ENCODE measurements around the gene SLC35G4. TPM values are rescaled to one million over a fixed set of nuclear protein-coding genes. Genes with fewer than 3 reads are reported as not detected.
"Not testable (repeated sequence)": the region's sequence is repeated elsewhere in the genome, so short reads cannot be mapped to it uniquely, and the experiment has no call there.

SLC35G4 gene
- total and polyA plus RNA-seq, 9 donors, result not detected

- no CpG with 5 or more reads among the region's 2 CpGs for WGBS (ENCODE audit: insufficient coverage)
- no peak for DNase-seq
- H3K9me3 ChIP-seq (replicated peaks; ENCODE audit: control insufficient read depth, low read depth, low read length), result no peaks in the 10 kb centered on the region
- no peaks in the 10 kb centered on the region for H3K4me1 ChIP-seq (ENCODE audit: control insufficient read depth, insufficient read depth, low read length)
- H3K4me3 ChIP-seq (ENCODE audit: low read length), result no peak overlapping the region
- H3K27me3 ChIP-seq (ENCODE audit: control insufficient read depth, insufficient read depth, low read length), result no peaks in the 10 kb centered on the region
- no peak overlapping the region for H3K27ac ChIP-seq (ENCODE audit: low read length)
- no peaks in the 10 kb centered on the region for H3K36me3 ChIP-seq (ENCODE audit: control insufficient read depth, insufficient read depth, low read length)
Measured at GRCh38 chr18:11607906-11608305, 1.5 kb upstream of the SLC35G4 start.

DNA sequence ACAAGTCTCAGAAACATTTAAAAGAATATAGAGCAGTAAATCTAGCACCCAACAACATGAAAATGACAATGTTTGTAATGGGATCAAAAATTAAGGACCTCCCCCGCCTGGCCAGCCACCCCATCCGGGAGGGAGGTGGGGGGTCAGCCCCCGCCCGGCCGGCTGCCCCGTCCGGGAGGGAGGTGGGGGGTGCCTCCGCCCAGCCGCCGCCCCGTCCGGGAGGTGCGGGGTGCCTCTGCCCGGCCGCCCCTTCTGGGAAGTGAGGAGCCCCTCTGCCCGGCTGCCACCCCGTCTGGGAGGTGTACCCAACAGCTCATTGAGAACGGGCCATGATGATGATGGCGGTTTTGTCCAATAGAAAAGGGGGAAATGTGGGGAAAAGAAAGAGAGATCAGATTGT is 778 bp upstream of the SLC35G4 start:
- not testable (repeated sequence) for H3K27me3 ChIP-seq (ENCODE audit: control insufficient read depth, insufficient read depth, low read length); H3K4me3 ChIP-seq (ENCODE audit: low read length); H3K9me3 ChIP-seq (replicated peaks; ENCODE audit: control insufficient read depth, low read depth, low read length); DNase-seq; H3K27ac ChIP-seq (ENCODE audit: low read length); H3K36me3 ChIP-seq (ENCODE audit: control insufficient read depth, insufficient read depth, low read length); H3K4me1 ChIP-seq (ENCODE audit: control insufficient read depth, insufficient read depth, low read length)
- WGBS (ENCODE audit: insufficient coverage), result no CpG with 5 or more reads among the region's 19 CpGs

GRCh38 chr18:11613073-11613472 is 3.7 kb downstream of the SLC35G4 start:
- 95% methylated on average over 12 of the region's 18 CpGs for WGBS (ENCODE audit: insufficient coverage)

GRCh38 chr18:11613611-11614010 is 4.2 kb downstream of the SLC35G4 start:
- not testable (repeated sequence) for H3K4me1 ChIP-seq (ENCODE audit: control insufficient read depth, insufficient read depth, low read length)

More at GRCh38 chr18:11613073-11613472, 3.7 kb downstream of the SLC35G4 start:
- not testable (repeated sequence) for H3K4me3 ChIP-seq (ENCODE audit: low read length); H3K9me3 ChIP-seq (replicated peaks; ENCODE audit: control insufficient read depth, low read depth, low read length); H3K36me3 ChIP-seq (ENCODE audit: control insufficient read depth, insufficient read depth, low read length); DNase-seq; H3K27me3 ChIP-seq (ENCODE audit: control insufficient read depth, insufficient read depth, low read length); H3K27ac ChIP-seq (ENCODE audit: low read length); H3K4me1 ChIP-seq (ENCODE audit: control insufficient read depth, insufficient read depth, low read length)

GRCh38 chr18:11614042-11614441 is 4.6 kb downstream of the SLC35G4 start:
- not testable (repeated sequence) for H3K27ac ChIP-seq (ENCODE audit: low read length); H3K36me3 ChIP-seq (ENCODE audit: control insufficient read depth, insufficient read depth, low read length); H3K4me1 ChIP-seq (ENCODE audit: control insufficient read depth, insufficient read depth, low read length); H3K9me3 ChIP-seq (replicated peaks; ENCODE audit: control insufficient read depth, low read depth, low read length); H3K4me3 ChIP-seq (ENCODE audit: low read length); H3K27me3 ChIP-seq (ENCODE audit: control insufficient read depth, insufficient read depth, low read length); DNase-seq
- 94% methylated on average over 20 of the region's 21 CpGs for WGBS (ENCODE audit: insufficient coverage)

More at GRCh38 chr18:11613611-11614010, 4.2 kb downstream of the SLC35G4 start:
- H3K4me3 ChIP-seq (ENCODE audit: low read length); H3K27ac ChIP-seq (ENCODE audit: low read length); H3K27me3 ChIP-seq (ENCODE audit: control insufficient read depth, insufficient read depth, low read length); H3K9me3 ChIP-seq (replicated peaks; ENCODE audit: control insufficient read depth, low read depth, low read length); H3K36me3 ChIP-seq (ENCODE audit: control insufficient read depth, insufficient read depth, low read length); DNase-seq: not testable (repeated sequence)
- 94% methylated on average over 23 of the region's 23 CpGs for WGBS (ENCODE audit: insufficient coverage)

DNA sequence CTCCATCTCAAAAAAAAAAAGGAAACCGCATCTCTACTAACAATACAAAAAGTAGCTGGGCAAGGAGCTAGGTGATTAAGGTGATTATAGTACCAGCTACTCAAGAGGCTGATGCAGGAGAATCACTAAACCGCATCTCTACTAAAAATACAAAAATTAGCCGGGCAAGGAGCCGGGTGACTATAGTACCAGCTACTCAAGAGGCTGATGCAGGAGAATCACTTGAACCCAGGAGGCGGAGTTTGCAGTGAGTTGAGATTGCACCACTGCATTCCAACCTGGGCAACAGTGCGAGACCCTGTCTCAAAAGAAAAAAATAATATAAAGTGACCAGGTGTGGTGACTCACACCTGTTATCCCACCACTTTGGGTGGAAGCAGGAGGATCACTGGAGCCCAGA is 5.6 kb downstream of the SLC35G4 start:
- H3K27me3 ChIP-seq (ENCODE audit: control insufficient read depth, insufficient read depth, low read length); H3K27ac ChIP-seq (ENCODE audit: low read length); H3K9me3 ChIP-seq (replicated peaks; ENCODE audit: control insufficient read depth, low read depth, low read length); DNase-seq; H3K4me1 ChIP-seq (ENCODE audit: control insufficient read depth, insufficient read depth, low read length); H3K36me3 ChIP-seq (ENCODE audit: control insufficient read depth, insufficient read depth, low read length); H3K4me3 ChIP-seq (ENCODE audit: low read length): not testable (repeated sequence)
- no CpG with 5 or more reads among the region's 6 CpGs for WGBS (ENCODE audit: insufficient coverage)

- H3K4me1 ChIP-seq (ENCODE audit: control insufficient read depth, insufficient read depth, low read length); DNase-seq; H3K9me3 ChIP-seq (replicated peaks; ENCODE audit: control insufficient read depth, low read depth, low read length); H3K27ac ChIP-seq (ENCODE audit: low read length); H3K27me3 ChIP-seq (ENCODE audit: control insufficient read depth, insufficient read depth, low read length); H3K4me3 ChIP-seq (ENCODE audit: low read length); H3K36me3 ChIP-seq (ENCODE audit: control insufficient read depth, insufficient read depth, low read length): not testable (repeated sequence)
- 92% methylated on average over 23 of the region's 23 CpGs for WGBS (ENCODE audit: insufficient coverage)
Measured at GRCh38 chr18:11647310-11647709, 37.9 kb downstream of the SLC35G4 start.

DNA sequence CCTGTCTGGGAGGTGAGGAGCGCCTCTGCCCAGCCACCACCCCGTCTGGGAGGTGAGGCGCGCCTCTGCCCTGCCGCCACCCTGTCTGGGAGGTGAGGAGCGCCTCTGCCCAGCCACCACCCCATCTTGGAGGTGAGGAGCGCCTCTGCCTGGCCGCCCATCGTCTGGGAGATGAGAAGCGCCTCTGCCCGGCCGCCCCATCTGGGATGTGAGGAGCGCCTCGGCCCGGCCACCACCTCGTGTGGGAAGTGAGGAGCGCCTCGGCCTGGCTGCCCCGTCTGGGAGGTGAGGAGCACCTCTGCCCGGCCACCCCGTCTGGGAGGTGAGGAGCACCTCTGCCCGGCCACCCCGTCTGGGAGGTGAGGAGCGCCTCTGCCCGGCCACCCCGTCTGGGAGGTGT is 38.4 kb downstream of the SLC35G4 start:
- not testable (repeated sequence) for H3K4me1 ChIP-seq (ENCODE audit: control insufficient read depth, insufficient read depth, low read length)

DNA sequence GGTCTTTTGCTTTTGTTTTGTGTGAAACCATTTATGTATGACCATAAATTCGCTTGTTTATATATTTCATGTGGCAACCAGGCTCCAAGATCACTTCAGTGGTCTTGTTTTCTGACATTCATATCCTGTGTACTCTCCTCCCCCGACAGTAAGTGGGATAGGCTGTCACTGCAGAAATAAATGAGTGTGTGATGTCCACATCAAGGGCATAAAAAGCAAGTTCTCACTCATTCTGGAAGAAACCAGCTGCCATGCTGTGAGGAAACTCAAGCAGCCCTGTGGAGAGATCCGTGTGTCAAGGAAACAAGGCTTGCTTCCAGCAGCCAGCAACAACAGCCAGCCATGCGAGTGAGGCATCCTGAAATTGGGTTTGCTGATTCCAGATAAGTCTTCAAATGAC is 40.4 kb downstream of the SLC35G4 start:
- Histone ChIP-seq H3K4me3 (ENCODE audit: low read length) (no peak overlapping the region), H3K36me3 (ENCODE audit: control insufficient read depth, insufficient read depth, low read length) (no peaks in the 10 kb centered on the region), H3K27me3 (ENCODE audit: control insufficient read depth, insufficient read depth, low read length) (peaks cover 7% of the 10 kb centered on the region), H3K27ac (ENCODE audit: low read length) (no peak overlapping the region), H3K9me3 (replicated peaks; ENCODE audit: control insufficient read depth, low read depth, low read length) (no peaks in the 10 kb centered on the region), H3K4me1 (ENCODE audit: control insufficient read depth, insufficient read depth, low read length) (no peaks in the 10 kb centered on the region)
- 100% methylated on average over 2 of the region's 4 CpGs for WGBS (ENCODE audit: insufficient coverage)
- DNase-seq, result no peak

More for the DNA sequence above, 38.4 kb downstream of the SLC35G4 start:
- 97% methylated on average over 22 of the region's 26 CpGs for WGBS (ENCODE audit: insufficient coverage)
- H3K9me3 ChIP-seq (replicated peaks; ENCODE audit: control insufficient read depth, low read depth, low read length); H3K4me3 ChIP-seq (ENCODE audit: low read length); H3K27ac ChIP-seq (ENCODE audit: low read length); H3K36me3 ChIP-seq (ENCODE audit: control insufficient read depth, insufficient read depth, low read length); H3K27me3 ChIP-seq (ENCODE audit: control insufficient read depth, insufficient read depth, low read length); DNase-seq: not testable (repeated sequence)

DNA sequence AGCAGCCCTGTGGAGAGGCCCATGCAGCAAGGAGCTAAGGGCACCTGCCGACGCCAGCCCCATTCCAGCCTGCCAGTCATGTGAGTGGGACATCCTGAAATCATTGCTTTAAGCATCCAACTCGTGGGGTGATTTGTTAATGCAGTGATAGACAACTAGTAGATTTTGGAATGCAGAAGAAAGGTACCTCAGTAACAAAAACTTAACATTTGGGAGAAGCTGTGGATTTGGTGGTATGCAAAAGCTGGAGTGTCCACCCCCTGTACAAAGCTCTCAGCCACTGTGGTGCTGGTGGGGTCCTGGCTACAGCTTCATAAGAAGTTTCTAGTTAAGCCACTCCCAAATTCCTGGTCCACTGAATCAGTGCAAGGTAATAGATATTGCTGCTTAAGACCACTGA is 42.5 kb downstream of the SLC35G4 start:
- Histone ChIP-seq H3K27ac (ENCODE audit: low read length) (no peak overlapping the region), H3K36me3 (ENCODE audit: control insufficient read depth, insufficient read depth, low read length) (no peaks in the 10 kb centered on the region), H3K4me3 (ENCODE audit: low read length) (no peak overlapping the region), H3K27me3 (ENCODE audit: control insufficient read depth, insufficient read depth, low read length) (peaks cover 15% of the 10 kb centered on the region), H3K4me1 (ENCODE audit: control insufficient read depth, insufficient read depth, low read length) (no peaks in the 10 kb centered on the region), H3K9me3 (replicated peaks; ENCODE audit: control insufficient read depth, low read depth, low read length) (no peaks in the 10 kb centered on the region)
- DNase-seq, result no peak
- 80% methylated on average over 1 of the region's 3 CpGs for WGBS (ENCODE audit: insufficient coverage)

- Histone ChIP-seq H3K9me3 (replicated peaks; ENCODE audit: control insufficient read depth, low read depth, low read length) (no peaks in the 10 kb centered on the region), H3K27ac (ENCODE audit: low read length) (no peak overlapping the region), H3K27me3 (ENCODE audit: control insufficient read depth, insufficient read depth, low read length) (peaks cover 23% of the 10 kb centered on the region), H3K4me3 (ENCODE audit: low read length) (no peak overlapping the region), H3K4me1 (ENCODE audit: control insufficient read depth, insufficient read depth, low read length) (no peaks in the 10 kb centered on the region), H3K36me3 (ENCODE audit: control insufficient read depth, insufficient read depth, low read length) (no peaks in the 10 kb centered on the region)
- no peak for DNase-seq
- 75% methylated on average over 8 of the region's 10 CpGs for WGBS (ENCODE audit: insufficient coverage)
Measured at GRCh38 chr18:11653521-11653920, 44.1 kb downstream of the SLC35G4 start.
